A549 (cell line): ENCODE data around the gene SARS1.

Source experiments
- EP300 ChIP-seq, 2 experiments: fragments of >200 bp; sonication (Bioruptor Twin); formaldehyde crosslinking; IDR thresholded peaks; 2 replicates in 1 of 2; 3 replicates in 1 of 2; pipeline ENCODE4 v1.6.1; 2016 to 2017
- SREBF2 ChIP-seq: fragments of 450-650 bp; IDR thresholded peaks from 2 replicates; pipeline ENCODE4 v1.6.1; 2014; ENCODE audit warnings: mild to moderate bottlenecking, moderate library complexity
- TF ChIP-seq, protein P1 (sequence below): fragments of >200 bp; sonication (Bioruptor Twin); formaldehyde crosslinking; IDR thresholded peaks from 3 replicates; pipeline ENCODE4 v1.5.1; 2016

DNA sequence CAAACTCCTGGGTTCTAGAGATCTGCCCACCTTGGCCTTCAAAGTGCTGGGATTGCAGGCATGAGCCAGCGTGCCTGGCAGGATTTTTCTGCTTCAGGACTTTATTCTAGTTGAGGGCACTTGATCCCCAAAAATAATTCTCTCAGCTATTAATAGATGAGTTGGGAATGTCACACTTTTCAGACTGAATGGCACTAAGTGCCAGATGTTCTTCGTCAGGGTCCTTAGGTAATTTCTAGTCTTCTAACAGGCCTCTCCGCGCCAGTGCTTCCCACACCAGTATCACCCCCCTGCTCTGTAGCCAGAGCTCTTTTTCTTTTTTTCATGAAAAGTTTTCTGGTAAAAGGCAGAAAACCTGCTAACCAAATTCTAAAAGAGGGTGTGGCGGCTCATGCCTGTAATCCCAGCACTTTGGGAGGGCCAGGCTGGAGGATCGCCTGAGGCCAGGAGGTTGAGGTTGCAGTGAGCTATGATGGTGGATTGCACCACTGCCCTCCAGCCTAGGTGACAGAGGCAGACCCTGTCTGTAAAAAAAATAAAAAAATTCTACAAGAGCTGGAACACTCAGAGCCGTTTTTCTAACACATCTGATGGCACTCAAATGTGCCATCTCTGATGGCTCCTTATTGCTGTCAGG, 6.1 kb upstream of the SARS1 start:
- TF ChIP-seq, protein P1, sequence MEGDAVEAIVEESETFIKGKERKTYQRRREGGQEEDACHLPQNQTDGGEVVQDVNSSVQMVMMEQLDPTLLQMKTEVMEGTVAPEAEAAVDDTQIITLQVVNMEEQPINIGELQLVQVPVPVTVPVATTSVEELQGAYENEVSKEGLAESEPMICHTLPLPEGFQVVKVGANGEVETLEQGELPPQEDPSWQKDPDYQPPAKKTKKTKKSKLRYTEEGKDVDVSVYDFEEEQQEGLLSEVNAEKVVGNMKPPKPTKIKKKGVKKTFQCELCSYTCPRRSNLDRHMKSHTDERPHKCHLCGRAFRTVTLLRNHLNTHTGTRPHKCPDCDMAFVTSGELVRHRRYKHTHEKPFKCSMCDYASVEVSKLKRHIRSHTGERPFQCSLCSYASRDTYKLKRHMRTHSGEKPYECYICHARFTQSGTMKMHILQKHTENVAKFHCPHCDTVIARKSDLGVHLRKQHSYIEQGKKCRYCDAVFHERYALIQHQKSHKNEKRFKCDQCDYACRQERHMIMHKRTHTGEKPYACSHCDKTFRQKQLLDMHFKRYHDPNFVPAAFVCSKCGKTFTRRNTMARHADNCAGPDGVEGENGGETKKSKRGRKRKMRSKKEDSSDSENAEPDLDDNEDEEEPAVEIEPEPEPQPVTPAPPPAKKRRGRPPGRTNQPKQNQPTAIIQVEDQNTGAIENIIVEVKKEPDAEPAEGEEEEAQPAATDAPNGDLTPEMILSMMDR, result no peak
- TF ChIP-seq EP300 (IDR thresholded peaks at IDR 0.05) (no peak), SREBF2 (no peak)
